ENCODE data around the gene ABHD16B. TPM values are rescaled to one million over a fixed set of nuclear protein-coding genes. Genes with fewer than 3 reads are reported as not detected.

The ABHD16B gene
- total RNA-seq, 1 experiment from 2014 or later, result not detected

DNA sequence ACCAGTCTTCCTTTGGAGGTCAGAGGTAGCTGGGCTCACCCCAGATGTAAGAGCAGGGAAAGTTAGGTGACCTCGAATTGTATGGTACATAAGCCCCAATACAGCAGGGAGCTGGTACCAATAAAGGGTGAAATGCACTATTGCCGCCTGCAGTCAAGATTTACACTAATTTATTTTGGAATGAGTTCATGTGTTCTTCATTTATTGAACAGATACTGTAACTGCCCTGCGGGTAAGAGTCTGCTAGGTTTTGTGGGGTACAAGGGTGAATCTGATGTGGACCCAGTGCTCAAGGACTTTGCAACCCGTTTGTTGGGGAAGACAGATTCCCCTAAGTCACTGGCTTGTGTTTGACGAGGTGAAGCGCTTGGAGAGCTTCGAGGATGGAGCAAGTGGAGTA, 31.1 kb downstream of the ABHD16B start:
- DNase-seq (ENCODE audit: extremely low read depth, low read depth), result no peak

DNA sequence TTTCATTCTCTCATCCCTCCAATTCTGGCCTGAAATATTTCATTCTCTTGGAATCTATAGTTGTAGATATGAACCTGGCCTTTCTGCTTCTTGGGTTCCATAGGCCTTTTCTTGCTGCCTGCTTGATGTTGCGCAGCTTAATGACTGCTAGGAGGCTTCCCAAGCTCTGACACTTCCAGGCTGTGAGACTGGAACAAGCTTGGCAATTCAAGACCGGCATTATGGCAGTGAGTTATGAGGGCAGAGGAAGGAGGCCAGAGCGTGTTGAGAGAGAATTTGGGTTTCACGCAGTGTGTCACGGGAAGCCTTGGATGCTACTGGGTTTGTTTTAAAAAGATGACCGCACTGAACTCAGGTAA, 32.7 kb downstream of the ABHD16B start:
- no peak for DNase-seq (ENCODE audit: extremely low read depth, low read depth)

DNA sequence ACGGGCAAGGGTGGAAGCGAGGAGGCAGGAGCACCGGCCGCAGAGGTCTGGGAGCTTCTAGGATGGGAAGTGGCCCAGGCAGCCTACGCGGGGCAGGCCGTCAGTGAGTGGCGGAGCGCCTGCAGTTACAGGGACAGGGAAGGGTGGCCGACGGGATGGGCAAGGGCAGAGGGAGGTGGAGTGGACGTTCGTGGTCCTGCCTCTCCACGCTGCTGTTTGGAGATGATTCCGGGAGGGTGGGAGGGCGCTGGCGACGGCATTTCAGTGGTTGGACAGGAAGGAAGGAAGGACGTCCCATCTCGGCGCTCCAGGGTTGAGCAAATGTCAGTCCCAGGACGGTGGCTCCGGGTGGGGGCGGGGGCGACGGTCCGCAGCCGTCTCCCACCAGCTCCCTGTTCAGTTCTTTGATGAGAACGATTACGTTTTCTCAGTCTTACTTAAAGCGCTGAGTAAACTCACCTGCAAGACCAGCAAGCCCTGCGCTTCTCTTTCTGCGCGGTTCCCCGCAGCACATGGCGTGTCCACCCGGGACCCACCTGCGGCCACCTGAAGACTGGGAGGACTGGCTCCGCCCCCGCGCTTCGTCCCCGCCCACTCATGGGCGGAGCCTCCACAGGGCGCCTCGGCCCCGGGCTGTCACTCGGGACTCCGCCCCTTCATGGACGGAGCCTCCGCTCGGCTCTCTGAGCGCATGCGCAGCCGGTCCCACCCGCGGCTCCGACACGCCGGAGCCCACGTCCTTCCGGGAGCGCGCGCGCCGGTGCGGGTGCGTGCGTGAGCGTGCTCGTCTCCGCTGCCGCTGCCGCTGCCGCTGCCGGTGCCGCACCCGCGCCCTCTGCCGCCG, 33.3 kb downstream of the ABHD16B start, which contains the start of gene DNAJC5:
Gene DNAJC5 (plus strand): TSS at position 769 of the 844 bp plus-strand sequence. CDS start 33,220 bp downstream, outside the sequence.
- DNase-seq (ENCODE audit: extremely low read depth, low read depth), result peak; percentile 94

DNA sequence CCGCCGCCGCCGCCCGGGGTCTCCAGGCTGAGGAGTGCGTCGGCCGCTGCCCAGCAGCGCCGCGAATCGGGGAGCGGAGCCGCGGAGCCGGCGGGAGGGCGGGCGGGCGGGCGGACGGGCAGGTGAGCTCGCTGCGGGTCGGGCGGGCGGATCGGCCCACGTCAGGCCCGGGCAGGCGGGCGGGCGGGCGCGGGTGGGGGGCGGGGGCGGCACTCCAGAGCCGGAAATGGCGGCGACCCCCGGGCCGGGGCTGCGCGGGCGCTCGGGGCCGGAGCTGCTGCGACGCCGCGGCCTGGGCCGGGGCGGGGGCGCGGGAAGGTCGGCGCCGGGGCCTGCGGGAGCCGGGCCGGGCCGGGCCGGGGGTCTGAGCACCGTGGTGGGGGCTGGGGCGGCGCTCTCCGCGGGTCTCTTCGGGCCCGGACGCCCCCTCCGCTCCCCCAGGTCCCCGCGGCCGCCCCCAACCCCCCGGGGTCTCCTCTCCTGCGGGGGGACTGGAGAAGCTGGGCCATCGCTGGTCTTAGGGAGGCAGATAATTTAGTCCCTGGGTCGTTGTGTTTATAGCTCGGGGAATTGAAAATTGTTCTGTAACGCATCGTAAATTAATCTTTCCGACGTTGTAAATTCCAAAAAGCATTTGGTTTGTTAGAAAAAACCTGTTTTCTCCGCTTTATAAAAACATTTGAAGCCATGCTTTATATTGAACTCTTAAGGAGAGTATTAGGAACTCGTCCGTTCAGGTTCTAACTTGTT, 34.1 kb downstream of the ABHD16B start:
- no peak for DNase-seq (ENCODE audit: extremely low read depth, low read depth)

DNA sequence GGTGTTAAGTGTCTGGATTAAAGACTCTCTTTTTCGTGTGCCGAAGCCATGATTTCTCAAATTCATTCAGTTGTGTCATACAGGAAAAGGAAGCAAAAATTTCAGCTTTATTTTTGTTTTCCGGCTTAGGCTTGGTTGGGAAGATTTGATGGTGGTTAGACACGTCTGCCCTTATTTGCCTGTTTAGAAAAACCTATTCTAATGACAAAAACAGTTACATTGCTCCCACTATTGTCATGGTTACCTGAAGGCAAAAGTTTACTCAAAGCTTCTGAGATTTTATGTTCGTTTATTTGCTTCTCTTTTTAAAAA, 34.6 kb downstream of the ABHD16B start:
- no peak for DNase-seq (ENCODE audit: extremely low read depth, low read depth)

DNA sequence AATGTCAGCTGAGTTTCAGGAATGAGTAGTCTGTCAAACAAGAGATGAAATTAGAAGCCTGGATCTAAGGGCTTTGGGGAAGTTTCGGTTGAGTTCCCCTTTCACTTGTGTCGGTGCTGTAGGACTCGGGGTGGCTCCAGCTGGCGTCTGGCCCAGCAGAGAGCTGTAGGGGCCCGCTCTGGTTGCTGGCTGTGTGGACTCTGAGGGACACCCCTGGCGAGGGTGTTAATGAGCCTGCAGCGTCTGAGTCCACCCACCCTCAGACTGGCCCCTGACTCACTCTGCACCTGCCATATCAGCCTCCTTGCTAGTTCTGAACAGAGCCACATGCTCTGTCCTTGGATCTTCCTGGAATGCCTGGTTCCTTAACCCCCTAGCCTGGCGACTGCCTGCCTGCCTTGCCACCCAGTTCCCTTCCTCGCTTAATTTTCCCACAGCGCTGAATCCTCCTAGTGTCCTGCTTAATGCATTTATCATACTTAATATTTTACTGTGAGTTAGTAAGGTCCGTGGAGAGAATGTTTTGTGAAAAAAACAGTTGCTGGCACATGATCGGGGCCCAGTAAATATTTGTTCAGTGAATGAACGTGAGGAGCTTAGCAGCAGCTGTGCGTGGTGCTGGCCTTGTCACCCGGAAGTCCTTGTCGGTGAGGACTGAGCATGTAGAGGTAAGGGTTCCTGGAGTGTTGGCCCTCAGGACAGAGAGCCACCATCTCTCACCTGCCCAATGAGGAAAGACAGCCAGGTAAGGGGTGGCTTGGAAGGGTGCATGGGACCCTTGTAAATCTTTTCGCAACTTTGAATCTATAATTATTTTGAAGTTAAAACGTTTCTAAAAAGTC, 35.2 kb downstream of the ABHD16B start:
- DNase-seq (ENCODE audit: extremely low read depth, low read depth), result no peak

DNA sequence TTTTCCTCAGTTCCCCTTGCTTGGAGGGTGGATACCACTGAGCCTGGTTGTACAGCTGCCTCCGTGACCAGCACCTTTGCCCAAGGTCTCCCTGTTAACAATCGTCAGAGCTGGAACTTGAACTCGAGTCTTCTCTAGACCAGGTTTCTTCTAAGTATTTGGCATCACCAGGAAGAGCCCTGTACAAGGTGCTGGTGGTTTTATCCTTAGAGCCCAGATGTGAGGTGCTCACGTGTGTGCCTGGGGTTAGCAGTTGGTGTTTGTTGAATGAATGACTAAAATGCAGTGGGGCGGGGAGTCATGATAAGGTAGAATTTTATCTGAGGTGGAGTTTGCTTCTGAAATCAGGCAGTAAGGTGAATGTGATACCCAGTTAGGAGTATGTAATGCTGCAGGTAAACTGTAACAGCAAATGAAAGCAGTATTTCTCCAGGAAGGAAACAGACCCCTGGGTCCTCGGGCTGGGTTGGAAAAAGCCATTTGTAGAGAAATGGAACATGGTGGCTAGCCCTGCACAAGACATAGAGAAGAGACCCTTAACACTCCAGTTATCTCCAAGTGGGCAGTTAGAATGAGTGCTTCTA, 36.8 kb downstream of the ABHD16B start:
- no peak for DNase-seq (ENCODE audit: extremely low read depth, low read depth)

DNA sequence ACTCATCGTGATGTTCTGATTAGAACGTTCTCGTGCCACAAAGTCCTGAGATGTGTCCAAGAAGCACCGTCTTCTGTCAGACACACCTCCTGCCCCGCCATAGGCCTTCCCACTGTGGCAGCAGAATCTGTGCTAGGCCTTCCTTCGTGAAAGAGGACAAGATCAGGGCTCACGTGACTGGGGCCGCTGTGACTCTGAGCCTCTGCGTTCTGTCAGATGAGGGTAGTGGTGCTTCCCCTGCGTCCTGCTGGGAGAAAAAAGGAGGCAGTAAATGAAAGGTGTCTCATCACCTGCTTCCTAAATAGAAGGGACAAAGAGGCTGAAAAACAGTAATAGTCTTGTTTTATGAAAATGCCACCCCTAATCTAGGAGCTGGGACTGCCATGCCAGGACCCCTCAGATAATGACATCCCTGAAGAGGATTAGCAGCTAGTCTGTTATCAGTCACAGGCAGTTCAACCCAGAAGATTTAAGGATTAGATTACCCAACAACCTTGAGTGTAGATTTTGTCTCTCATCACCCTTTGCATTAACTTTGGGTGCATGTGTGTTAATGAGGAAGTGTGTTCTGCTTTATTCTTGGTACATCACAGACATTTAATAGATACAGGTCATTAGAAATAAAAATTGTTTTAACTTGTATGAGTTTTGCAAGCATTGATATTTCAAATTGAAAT, 37.7 kb downstream of the ABHD16B start:
- DNase-seq (ENCODE audit: extremely low read depth, low read depth), result no peak

DNA sequence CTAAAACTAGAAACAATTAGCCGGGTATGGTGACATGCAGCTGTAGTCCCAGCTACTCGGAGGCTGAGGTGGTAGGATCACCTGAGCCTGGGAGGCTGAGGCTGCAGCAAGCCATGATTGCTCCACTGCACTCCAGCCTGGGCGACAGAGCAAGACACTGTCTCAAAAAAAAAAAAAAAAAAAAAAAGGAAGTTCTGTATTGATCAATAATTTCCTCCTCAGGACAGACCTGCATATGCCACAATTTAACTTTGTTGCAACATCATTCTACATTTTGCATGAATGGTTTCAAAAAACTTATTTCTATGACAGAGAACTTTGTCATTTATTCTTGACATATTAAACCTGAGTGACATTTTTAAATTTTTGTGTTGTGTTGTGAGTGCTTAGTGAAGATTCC, 39.1 kb downstream of the ABHD16B start:
- no peak for DNase-seq (ENCODE audit: extremely low read depth, low read depth)

DNA sequence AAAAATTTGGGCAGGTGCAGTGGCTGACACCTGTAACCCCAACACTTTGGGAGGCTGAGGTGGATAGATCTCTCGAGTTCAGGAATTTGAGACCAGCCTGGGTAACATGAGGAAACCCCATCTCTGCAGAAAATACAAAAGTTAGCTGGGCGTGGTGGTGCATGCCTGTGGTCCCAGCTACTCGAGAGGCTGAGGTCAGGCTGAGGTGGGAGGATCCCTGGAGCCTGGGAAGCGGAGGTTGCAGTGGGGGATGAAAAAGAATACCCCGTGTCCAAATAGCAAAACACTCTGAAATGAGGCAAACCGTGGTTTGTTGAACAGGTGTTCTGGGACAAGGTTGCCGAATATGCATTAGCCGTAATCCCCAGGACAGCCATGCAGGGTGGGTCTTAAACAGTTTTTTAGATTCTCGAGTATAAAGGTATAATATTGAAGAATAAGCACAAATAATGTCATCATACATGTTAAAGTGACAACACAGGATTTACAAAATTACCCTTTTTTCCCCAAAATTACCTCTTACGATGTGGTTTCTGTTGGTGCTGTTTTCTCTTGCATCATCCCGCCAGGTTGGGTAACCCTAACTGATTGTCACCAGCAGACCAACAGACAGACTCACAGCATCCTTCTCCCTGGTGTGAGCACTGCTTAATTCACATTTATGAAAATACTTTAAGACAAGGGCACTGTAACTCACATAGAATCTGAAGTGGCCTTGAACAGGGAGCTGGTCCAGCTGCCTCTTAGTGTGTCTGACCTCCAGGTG, 42.7 kb downstream of the ABHD16B start:
- no peak for DNase-seq (ENCODE audit: extremely low read depth, low read depth)

DNA sequence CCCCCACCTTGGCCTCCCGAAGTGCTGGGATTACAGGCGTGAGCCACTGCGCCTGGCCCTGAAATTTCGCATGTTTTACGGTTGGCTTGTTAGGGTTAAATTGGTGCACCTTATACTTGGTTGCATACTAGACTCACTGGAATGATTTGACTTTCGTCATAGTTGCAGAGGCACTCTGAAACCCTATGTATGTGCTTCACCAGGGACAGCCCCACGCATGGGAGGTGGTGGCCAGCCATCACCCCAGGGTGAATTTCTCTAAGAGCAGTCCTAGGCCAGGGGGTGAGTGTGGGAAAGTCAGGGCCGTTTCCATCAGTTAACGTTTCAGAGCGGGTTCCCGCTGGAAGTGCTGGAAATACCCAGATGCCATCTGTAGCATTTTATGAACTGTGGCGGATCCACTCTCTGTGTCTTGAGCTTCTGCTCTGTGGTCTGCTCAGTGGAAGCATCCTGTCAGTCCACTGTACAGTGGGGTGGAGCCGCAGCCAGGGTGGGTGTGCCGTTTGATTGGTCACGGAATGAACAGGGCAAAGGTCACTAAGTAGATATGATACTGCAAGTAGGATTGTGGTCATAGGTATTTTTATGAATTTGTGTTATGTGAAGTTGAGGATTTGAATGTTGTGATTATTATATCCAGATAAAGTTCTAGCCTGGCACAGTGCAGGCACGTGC, 46.8 kb downstream of the ABHD16B start:
- no peak for DNase-seq (ENCODE audit: extremely low read depth, low read depth)

DNA sequence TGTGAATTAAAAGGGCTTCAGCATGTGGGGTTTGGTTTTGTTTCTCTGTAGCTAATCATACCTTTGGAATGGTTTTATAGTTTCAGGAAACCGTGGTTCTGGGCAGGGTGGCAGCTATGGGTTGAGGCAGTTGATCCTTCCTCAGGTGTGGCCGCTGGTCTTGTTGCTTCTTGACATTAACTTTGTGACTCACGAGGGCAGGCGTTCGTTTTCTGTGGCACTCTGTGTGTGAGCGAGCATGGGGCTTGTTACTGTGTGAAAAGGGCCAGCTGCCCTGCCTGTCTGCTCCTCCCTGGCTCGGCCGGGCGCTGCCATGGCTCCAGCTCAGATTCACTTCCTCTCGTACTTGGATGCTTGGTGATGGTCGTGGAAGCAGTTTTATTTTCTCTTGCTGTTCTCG, 49.9 kb downstream of the ABHD16B start:
- no peak for DNase-seq (ENCODE audit: extremely low read depth, low read depth)

Small RNAs within 50 kb of the gene (small RNA-seq; reads per million reads assigned to genes)
- 0.08 to 0.18 reads per million in 2 experiments for gene RNU1-134P

Other genes with a start within 250 kb of the ABHD16B start
- gene GMEB2, start 234.4 kb upstream of the ABHD16B start, total RNA-seq (2014; rRNA removed; shearing (Covaris generic)), result 13.1 and 14.0 TPM in 2 replicates
- 1.8 and 2.5 TPM in 2 replicates for gene STMN3, start 208.1 kb upstream of the ABHD16B start, total RNA-seq (2014; rRNA removed; shearing (Covaris generic))
- gene RTEL1, start 203.2 kb upstream of the ABHD16B start, total RNA-seq (2014; rRNA removed; shearing (Covaris generic)), result 4.1 and 6.3 TPM in 2 replicates
- gene TNFRSF6B, start 164.8 kb upstream of the ABHD16B start, total RNA-seq (2014; rRNA removed; shearing (Covaris generic)), result 0.10 TPM in 1 of 2 replicates, not detected in the other
- 12.1 and 15.9 TPM in 2 replicates for gene ARFRP1, start 153.5 kb upstream of the ABHD16B start, total RNA-seq (2014; rRNA removed; shearing (Covaris generic))
- gene ZGPAT, start 153.5 kb upstream of the ABHD16B start, total RNA-seq (2014; rRNA removed; shearing (Covaris generic)), result 10.6 and 12.8 TPM in 2 replicates
- 6.6 and 7.6 TPM in 2 replicates for gene LIME1, start 124.8 kb upstream of the ABHD16B start, total RNA-seq (2014; rRNA removed; shearing (Covaris generic))
- gene SLC2A4RG, start 121.7 kb upstream of the ABHD16B start, total RNA-seq (2014; rRNA removed; shearing (Covaris generic)), result 15.5 and 19.4 TPM in 2 replicates
- gene ZBTB46, start 30.2 kb upstream of the ABHD16B start, total RNA-seq (2014; rRNA removed; shearing (Covaris generic)), result 0.20 and 0.30 TPM in 2 replicates
- gene TPD52L2, start 3.8 kb downstream of the ABHD16B start, total RNA-seq (2014; rRNA removed; shearing (Covaris generic)), result 97.6 and 103 TPM in 2 replicates
- 30.7 and 31.9 TPM in 2 replicates for gene DNAJC5, start 33.6 kb downstream of the ABHD16B start, total RNA-seq (2014; rRNA removed; shearing (Covaris generic))
- gene UCKL1, start 94.9 kb downstream of the ABHD16B start, total RNA-seq (2014; rRNA removed; shearing (Covaris generic)), result 17.9 and 18.5 TPM in 2 replicates
- 6.6 and 6.9 TPM in 2 replicates for gene ZNF512B, start 108.4 kb downstream of the ABHD16B start, total RNA-seq (2014; rRNA removed; shearing (Covaris generic))
- gene SAMD10, start 118.1 kb downstream of the ABHD16B start, total RNA-seq (2014; rRNA removed; shearing (Covaris generic)), result 2.6 and 3.6 TPM in 2 replicates
- gene PRPF6, start 119.6 kb downstream of the ABHD16B start, total RNA-seq (2014; rRNA removed; shearing (Covaris generic)), result 45.1 and 47.9 TPM in 2 replicates
- 0.75 and 0.87 TPM in 2 replicates for gene C20orf204, start 174.7 kb downstream of the ABHD16B start, total RNA-seq (2014; rRNA removed; shearing (Covaris generic))
- gene SOX18, start 188.1 kb downstream of the ABHD16B start, total RNA-seq (2014; rRNA removed; shearing (Covaris generic)), result 0.77 and 1.7 TPM in 2 replicates
- gene TCEA2, start 201.7 kb downstream of the ABHD16B start, total RNA-seq (2014; rRNA removed; shearing (Covaris generic)), result 25.2 and 31.0 TPM in 2 replicates
- gene RGS19, start 218.0 kb downstream of the ABHD16B start, total RNA-seq (2014; rRNA removed; shearing (Covaris generic)), result 12.6 and 15.0 TPM in 2 replicates
- gene OPRL1, start 218.6 kb downstream of the ABHD16B start, total RNA-seq (2014; rRNA removed; shearing (Covaris generic)), result 0.17 and 0.32 TPM in 2 replicates
- gene LKAAEAR1, start 222.9 kb downstream of the ABHD16B start, total RNA-seq (2014; rRNA removed; shearing (Covaris generic)), result not detected in 2 replicates
- not detected in 2 replicates for gene NPBWR2, start 246.1 kb downstream of the ABHD16B start, total RNA-seq (2014; rRNA removed; shearing (Covaris generic))